Peyer's patch (tissue), 4 donors: ENCODE results near the gene MYADM.

Experiments
- CTCF ChIP-seq, 6 experiments: fragments of 450-650 bp in 4 of 6; fragments of 200-600 bp in 2 of 6; sonication (generic) in 1 of 6; IDR thresholded peaks; one replicate each; pipeline ENCODE4 v1.5.1; 2017 to 2019; ENCODE audit warnings: antibody characterized with exemption in 6 of 6, mild to moderate bottlenecking in 3 of 6, moderate library complexity in 1 of 6
- POLR2A ChIP-seq, 2 donors: fragments of 450-650 bp; IDR thresholded peaks; one replicate each; pipeline ENCODE4 v1.5.1; 2017; ENCODE audit warnings: antibody characterized with exemption in 2 of 2, mild to moderate bottlenecking in 2 of 2, moderate library complexity in 2 of 2

GRCh38 chr19:53868091-53868891 lies 608 bp downstream of the MYADM start:
- TF ChIP-seq CTCF (IDR thresholded peaks at IDR 0.05) (no peak), POLR2A (IDR thresholded peaks at IDR 0.05) (no peak)
